A673 (cell line): ENCODE data around the gene STYX. TPM values are rescaled to one million over a fixed set of nuclear protein-coding genes. Genes with fewer than 3 reads are reported as not detected.

ENCODE experiments used
- BruUV-seq: library from RNA; stranded (reverse); fragments of 400-500 nt; replicated peaks from 2 replicates; lab custom pipeline; 2021; lab: Mats Ljungman, UMichigan
- CTCF ChIA-PET: fragments of 300-600 bp; sonication (Branson Sonifier 250); formaldehyde crosslinking; loops from one replicate; lab custom pipeline; 2022; ENCODE audit warnings: antibody characterized with exemption; lab: Charles Lee
- POLR2A ChIA-PET: fragments of 300-600 bp; sonication (Branson Sonifier 250); formaldehyde crosslinking; loops from one replicate; lab custom pipeline; 2022; ENCODE audit warnings: antibody characterized with exemption; ENCODE audit not compliant: low non-redundant PET; lab: Charles Lee
- DNase-seq: peaks from one replicate; pipeline ENCODE4 v3.0.0-alpha.2; 2015; ENCODE audit warnings: low spot score
- H3K27ac ChIP-seq: fragments of 200-600 bp; sonication (generic); 2 replicates; pipeline ENCODE4 v1.5.1; 2016; ENCODE audit warnings: mixed run types, low read depth, mild to moderate bottlenecking, mixed read lengths, antibody characterized with exemption, low read length; ENCODE audit not compliant: poor library complexity, severe bottlenecking
- H3K27me3 ChIP-seq: fragments of 200-600 bp; sonication (generic); replicated peaks from 2 replicates; pipeline ENCODE4 v1.6.1; 2017; ENCODE audit warnings: mixed run types, low read depth, mild to moderate bottlenecking, mixed read lengths, antibody characterized with exemption, low read length; ENCODE audit not compliant: insufficient read depth, poor library complexity
- H3K36me3 ChIP-seq: fragments of 200-600 bp; sonication (generic); 2 replicates; pipeline ENCODE4 v1.6.1; 2016; ENCODE audit warnings: mixed run types, mild to moderate bottlenecking, mixed read lengths, antibody characterized with exemption, low read length; ENCODE audit not compliant: insufficient read depth, poor library complexity, severe bottlenecking
- H3K4me1 ChIP-seq: fragments of 200-600 bp; sonication (generic); 2 replicates; pipeline ENCODE4 v1.6.1; 2017; ENCODE audit warnings: mixed run types, mild to moderate bottlenecking, mixed read lengths, antibody characterized with exemption, low read length; ENCODE audit not compliant: insufficient read depth, poor library complexity, severe bottlenecking
- H3K4me3 ChIP-seq: fragments of 200-600 bp; sonication (generic); 2 replicates; pipeline ENCODE4 v1.5.1; 2016; ENCODE audit warnings: low read depth, mixed run types, mild to moderate bottlenecking, mixed read lengths, low read length; ENCODE audit not compliant: poor library complexity, severe bottlenecking
- H3K9me3 ChIP-seq: fragments of 200-600 bp; sonication (generic); 2 replicates; pipeline ENCODE4 v1.6.1; 2016; ENCODE audit warnings: mixed run types, low read depth, mild to moderate bottlenecking, mixed read lengths, antibody characterized with exemption, low read length; ENCODE audit not compliant: poor library complexity, severe bottlenecking
- CTCF ChIP-seq: fragments of 300-800, 200-600 bp; sonication (generic); conservative IDR thresholded peaks from 2 replicates; pipeline ENCODE4 v1.5.1; 2017; ENCODE audit warnings: low read depth, mild to moderate bottlenecking, antibody characterized with exemption, low read length, moderate library complexity, mixed read lengths
- EZH2 ChIP-seq: fragments of 200-600 bp; sonication (generic); IDR thresholded peaks from 2 replicates; pipeline ENCODE4 v1.6.1; 2017; ENCODE audit warnings: borderline replicate concordance, low read depth, mild to moderate bottlenecking, mixed read lengths, antibody characterized with exemption, low read length; ENCODE audit not compliant: poor library complexity, severe bottlenecking
- intact Hi-C: fragments of 100-400 bp; cut with micrococcal nuclease; formaldehyde crosslinking; loops from one replicate; pipeline ENCODE4 v1.10.0; 2022; ENCODE audit not compliant: unreplicated experiment
- total RNA-seq: library from RNA; stranded (reverse); gene quantifications from 2 replicates; pipeline ENCODE4 v1.2.3, GENCODE V29; 2021

STYX gene
- total RNA-seq, 1 experiment from 2014 or later: 9.4 TPM

GRCh38 chr14:52711666-52712065 is 18.3 kb upstream of the STYX start:
- Histone ChIP-seq H3K4me3 (no peak overlapping the region), H3K36me3 (peaks cover 84% of the 10 kb centered on the region), H3K27ac (peak overlapping the region; percentile 34), H3K27me3 (no peaks in the 10 kb centered on the region), H3K4me1 (peaks cover 24% of the 10 kb centered on the region), H3K9me3 (no peaks in the 10 kb centered on the region)
- no peak for DNase-seq
- intact Hi-C loops: no loop called here
- no peak for TF ChIP-seq CTCF
- no peak for TF ChIP-seq EZH2
- ChIA-PET CTCF (no interaction called here), POLR2A (no interaction called here)
- no TSS peak for BruUV-seq

GRCh38 chr14:52716155-52716554 is 13.8 kb upstream of the STYX start:
- no peak for DNase-seq
- TF ChIP-seq CTCF: no peak
- intact Hi-C loops: no loop called here
- Histone ChIP-seq H3K27ac (no peak overlapping the region), H3K27me3 (no peaks in the 10 kb centered on the region), H3K4me1 (peaks cover 8% of the 10 kb centered on the region), H3K4me3 (no peak overlapping the region), H3K9me3 (no peaks in the 10 kb centered on the region), H3K36me3 (peaks cover 95% of the 10 kb centered on the region)
- POLR2A ChIA-PET: no interaction called here
- CTCF ChIA-PET: no interaction called here
- no TSS peak for BruUV-seq

- Histone ChIP-seq H3K27me3 (no peaks in the 10 kb centered on the region), H3K27ac (no peak overlapping the region), H3K4me3 (no peak overlapping the region), H3K9me3 (no peaks in the 10 kb centered on the region), H3K36me3 (peaks cover 97% of the 10 kb centered on the region), H3K4me1 (no peaks in the 10 kb centered on the region)
- intact Hi-C loops: no loop called here
- CTCF ChIA-PET: no interaction called here
- no peak for TF ChIP-seq CTCF
- TF ChIP-seq EZH2: no peak
- DNase-seq: no peak
- no TSS peak for BruUV-seq
- POLR2A ChIA-PET: no interaction called here
Measured at GRCh38 chr14:52723514-52724359, 6.2 kb upstream of the STYX start.
